ENCODE data around the gene TTC28.

- TF ChIP-seq MAX (IDR thresholded peaks at IDR 0.05; ENCODE audit: low read depth, low read length) (no peak), CTCF (IDR thresholded peaks at IDR 0.05; ENCODE audit: low read depth, low read length) (no peak), POLR2A (IDR thresholded peaks at IDR 0.05; ENCODE audit: extremely low read depth, insufficient read length) (no peak)
These were observed 610.8 kb downstream of the TTC28 start for GRCh38 chr22:28068826-28069225.

Measured in NB4 (cell line).